Measurements from ENCODE around the gene SGSM2.
"Not testable (repeated sequence)": the region's sequence is repeated elsewhere in the genome, so short reads cannot be mapped to it uniquely, and the experiment has no call there.

The SGSM2 gene

GRCh38 chr17:2336852-2337543 is at the start of gene SGSM2:
Gene SGSM2 (plus strand): TSS chr17:2337501. CDS start chr17:2337689, 188 bp downstream.
- peak; percentile 36 to 42 for DNase-seq (ENCODE audit: low read depth in 2 of 2)

GRCh38 chr17:2289878-2290478 is 47.3 kb upstream of the SGSM2 start:
- DNase-seq (ENCODE audit: low read depth in 2 of 2): no peak

GRCh38 chr17:2292100-2292499 is 45.2 kb upstream of the SGSM2 start:
- no peak for DNase-seq (ENCODE audit: low read depth in 2 of 2)

- no peak for DNase-seq (ENCODE audit: low read depth in 2 of 2)
These were observed 41.7 kb upstream of the SGSM2 start for GRCh38 chr17:2295575-2295974.

GRCh38 chr17:2297023-2297422 is 40.3 kb upstream of the SGSM2 start:
- DNase-seq (ENCODE audit: low read depth in 2 of 2): no peak

GRCh38 chr17:2299136-2299535 is 38.2 kb upstream of the SGSM2 start:
- no peak for DNase-seq (ENCODE audit: low read depth in 2 of 2)

- DNase-seq (ENCODE audit: low read depth in 2 of 2): no peak
These were observed 37.5 kb upstream of the SGSM2 start for GRCh38 chr17:2299756-2300155.

GRCh38 chr17:2302778-2303203 is 34.5 kb upstream of the SGSM2 start:
- no peak for DNase-seq (ENCODE audit: low read depth in 2 of 2)

GRCh38 chr17:2303204-2304188 is 33.8 kb upstream of the SGSM2 start, which contains the start of the genes SMG6 and SRR:
Gene SMG6 (minus strand): TSS chr17:2303785. CDS start chr17:2303720, 65 bp downstream.
Gene SRR (plus strand): TSS chr17:2303950. CDS start chr17:2315561, 11,611 bp downstream.
- peak; percentile 88 for DNase-seq (ENCODE audit: low read depth in 2 of 2)

- DNase-seq (ENCODE audit: low read depth in 2 of 2): no peak
These were observed 32.4 kb upstream of the SGSM2 start for GRCh38 chr17:2304931-2305330.

GRCh38 chr17:2309338-2310154 is 27.8 kb upstream of the SGSM2 start:
- no peak for DNase-seq (ENCODE audit: low read depth in 2 of 2)

- no peak for DNase-seq (ENCODE audit: low read depth in 2 of 2)
These were observed 24.6 kb upstream of the SGSM2 start for GRCh38 chr17:2312736-2313135.

- not testable (repeated sequence) for DNase-seq (ENCODE audit: low read depth in 2 of 2)
These were observed 20.4 kb upstream of the SGSM2 start for GRCh38 chr17:2316916-2317205.

GRCh38 chr17:2317796-2318195 is 19.5 kb upstream of the SGSM2 start:
- no peak for DNase-seq (ENCODE audit: low read depth in 2 of 2)

- DNase-seq (ENCODE audit: low read depth in 2 of 2): no peak
These were observed 18.2 kb upstream of the SGSM2 start for GRCh38 chr17:2319051-2319450.

GRCh38 chr17:2321399-2321798 is 15.9 kb upstream of the SGSM2 start:
- DNase-seq (ENCODE audit: low read depth in 2 of 2): no peak

GRCh38 chr17:2323629-2324314 is 13.5 kb upstream of the SGSM2 start:
- no peak for DNase-seq (ENCODE audit: low read depth in 2 of 2)

- no peak for DNase-seq (ENCODE audit: low read depth in 2 of 2)
These were observed 6.0 kb upstream of the SGSM2 start for GRCh38 chr17:2331303-2331702.

GRCh38 chr17:2335726-2336214 is 1.5 kb upstream of the SGSM2 start:
- no peak for DNase-seq (ENCODE audit: low read depth in 2 of 2)

- peak; percentile 66 to 75 for DNase-seq (ENCODE audit: low read depth in 2 of 2)
These were observed 968 bp upstream of the SGSM2 start, which contains the start of gene TSR1 for GRCh38 chr17:2336215-2336851. Gene TSR1 (minus strand): TSS chr17:2336457. CDS start chr17:2336427, 30 bp downstream.

Data from stimulated activated CD8-positive, alpha-beta memory T cell treated with anti-CD3 and anti-CD28 coated beads, Interleukin-7, amount 100 ng/mL, for 1 hour (primary cell).